Mesothelial cell of epicardium (in vitro differentiated cells): ENCODE measurements around the gene CNGA4. TPM values are rescaled to one million over a fixed set of nuclear protein-coding genes. Genes with fewer than 3 reads are reported as not detected.
"Not testable (repeated sequence)": the region's sequence is repeated elsewhere in the genome, so short reads cannot be mapped to it uniquely, and the experiment has no call there.

Experiments
- DNase-seq, 2 experiments: peaks; one replicate each; pipeline ENCODE4 v3.0.0; 2021; ENCODE audit warnings: low spot score in 2 of 2; ENCODE audit not compliant: unreplicated experiment in 2 of 2
- H3K27ac Mint-ChIP-seq: 2 replicates; pipeline ENCODE4 v1.8.0; 2021; ENCODE audit warnings: mixed read lengths
- H3K27me3 Mint-ChIP-seq: 2 replicates; pipeline ENCODE4 v1.8.0; 2021; ENCODE audit warnings: low read depth, mixed read lengths
- H3K36me3 Mint-ChIP-seq: 2 replicates; pipeline ENCODE4 v1.8.0; 2021; ENCODE audit warnings: mixed read lengths
- H3K4me1 Mint-ChIP-seq: 2 replicates; pipeline ENCODE4 v1.8.0; 2021; ENCODE audit warnings: mixed read lengths
- H3K4me3 Mint-ChIP-seq: 2 replicates; pipeline ENCODE4 v1.8.0; 2021; ENCODE audit warnings: mild to moderate bottlenecking, moderate library complexity, mixed read lengths
- H3K9me3 Mint-ChIP-seq: 2 replicates; pipeline ENCODE4 v1.8.0; 2021; ENCODE audit warnings: mixed read lengths
- total RNA-seq: library from RNA; stranded (reverse); gene quantifications from 3 replicates; pipeline ENCODE4 v1.2.1, GENCODE V29; 2021
- TF ChIP-seq, protein P1 (sequence below): fragments of 200-600 bp; sonication (generic); IDR thresholded peaks from one replicate; pipeline ENCODE4 v1.5.0; 2021; ENCODE audit warnings: antibody characterized with exemption; ENCODE audit not compliant: unreplicated experiment

CNGA4 gene
- total RNA-seq, 1 donor from 2014 or later, result 0.54 TPM

DNA sequence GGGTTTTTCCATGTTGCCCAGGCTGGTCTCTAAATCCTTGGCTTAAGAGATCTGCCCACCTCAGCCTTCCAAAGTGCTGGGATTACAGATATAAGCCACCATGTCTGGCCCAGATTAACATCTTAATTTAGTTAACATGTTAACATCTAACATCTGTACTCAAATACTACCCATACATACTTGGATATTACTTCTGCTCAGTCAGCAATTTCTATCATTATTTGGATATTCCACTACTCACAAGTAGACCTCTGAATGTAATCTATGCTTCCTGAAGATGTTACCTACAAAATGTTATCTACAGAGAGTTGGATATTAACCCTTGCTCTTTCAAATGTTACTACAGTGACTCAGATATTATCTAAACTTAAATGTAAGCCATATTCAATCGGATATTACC lies 24.8 kb downstream of the CNGA4 start:
- Mint-ChIP-seq H3K4me3 (no peak overlapping the region), H3K27me3 (peaks cover 8% of the 10 kb centered on the region)

DNA sequence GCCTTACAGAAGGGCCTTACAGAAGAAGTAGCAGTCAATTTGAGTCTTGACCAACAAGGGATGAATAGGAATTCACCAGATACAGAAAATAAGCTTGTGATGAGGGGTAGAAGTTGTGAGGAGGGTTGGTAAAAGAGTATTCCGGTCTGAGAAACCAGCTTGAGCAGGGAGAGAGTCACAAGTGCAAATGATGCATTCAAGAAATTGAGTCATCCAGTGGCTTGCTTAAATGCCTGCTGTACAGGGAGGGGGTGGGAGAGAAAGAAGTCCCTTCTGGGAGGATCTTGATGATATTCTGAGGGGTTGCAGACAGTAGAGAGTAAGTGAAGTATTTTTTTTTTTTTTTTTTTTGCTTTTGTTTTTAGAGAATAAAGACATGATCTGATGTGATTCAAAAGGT lies 29.9 kb downstream of the CNGA4 start:
- TF ChIP-seq, protein P1, sequence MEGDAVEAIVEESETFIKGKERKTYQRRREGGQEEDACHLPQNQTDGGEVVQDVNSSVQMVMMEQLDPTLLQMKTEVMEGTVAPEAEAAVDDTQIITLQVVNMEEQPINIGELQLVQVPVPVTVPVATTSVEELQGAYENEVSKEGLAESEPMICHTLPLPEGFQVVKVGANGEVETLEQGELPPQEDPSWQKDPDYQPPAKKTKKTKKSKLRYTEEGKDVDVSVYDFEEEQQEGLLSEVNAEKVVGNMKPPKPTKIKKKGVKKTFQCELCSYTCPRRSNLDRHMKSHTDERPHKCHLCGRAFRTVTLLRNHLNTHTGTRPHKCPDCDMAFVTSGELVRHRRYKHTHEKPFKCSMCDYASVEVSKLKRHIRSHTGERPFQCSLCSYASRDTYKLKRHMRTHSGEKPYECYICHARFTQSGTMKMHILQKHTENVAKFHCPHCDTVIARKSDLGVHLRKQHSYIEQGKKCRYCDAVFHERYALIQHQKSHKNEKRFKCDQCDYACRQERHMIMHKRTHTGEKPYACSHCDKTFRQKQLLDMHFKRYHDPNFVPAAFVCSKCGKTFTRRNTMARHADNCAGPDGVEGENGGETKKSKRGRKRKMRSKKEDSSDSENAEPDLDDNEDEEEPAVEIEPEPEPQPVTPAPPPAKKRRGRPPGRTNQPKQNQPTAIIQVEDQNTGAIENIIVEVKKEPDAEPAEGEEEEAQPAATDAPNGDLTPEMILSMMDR, result no peak
- DNase-seq, result no peak
- Mint-ChIP-seq H3K4me1 (peaks cover 5% of the 10 kb centered on the region), H3K27ac (no peak overlapping the region), H3K4me3 (no peak overlapping the region), H3K9me3 (no peaks in the 10 kb centered on the region), H3K36me3 (no peaks in the 10 kb centered on the region), H3K27me3 (no peaks in the 10 kb centered on the region)

More for the DNA sequence above, 24.8 kb downstream of the CNGA4 start:
- H3K27ac Mint-ChIP-seq, result no peak overlapping the region
- H3K4me1 Mint-ChIP-seq, result peaks cover 6% of the 10 kb centered on the region
- H3K36me3 Mint-ChIP-seq, result no peaks in the 10 kb centered on the region
- no peaks in the 10 kb centered on the region for H3K9me3 Mint-ChIP-seq
- DNase-seq, result no peak
- TF ChIP-seq, protein P1, result no peak

DNA sequence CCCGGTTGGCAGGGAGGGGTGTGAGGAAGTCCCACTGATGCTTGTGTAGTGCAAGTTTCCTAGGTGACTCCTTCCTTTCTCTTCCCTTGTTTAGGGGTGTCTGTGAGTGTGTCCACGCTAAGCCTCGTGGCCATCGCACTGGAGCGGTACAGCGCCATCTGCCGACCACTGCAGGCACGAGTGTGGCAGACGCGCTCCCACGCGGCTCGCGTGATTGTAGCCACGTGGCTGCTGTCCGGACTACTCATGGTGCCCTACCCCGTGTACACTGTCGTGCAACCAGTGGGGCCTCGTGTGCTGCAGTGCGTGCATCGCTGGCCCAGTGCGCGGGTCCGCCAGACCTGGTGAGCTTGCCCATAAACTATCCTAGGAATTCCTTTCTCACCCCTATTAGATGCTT lies 31.1 kb downstream of the CNGA4 start:
- Mint-ChIP-seq H3K27ac (no peak overlapping the region), H3K27me3 (no peaks in the 10 kb centered on the region), H3K4me1 (peaks cover 5% of the 10 kb centered on the region), H3K4me3 (no peak overlapping the region), H3K9me3 (no peaks in the 10 kb centered on the region), H3K36me3 (no peaks in the 10 kb centered on the region)
- DNase-seq, result no peak
- TF ChIP-seq, protein P1, result no peak

DNA sequence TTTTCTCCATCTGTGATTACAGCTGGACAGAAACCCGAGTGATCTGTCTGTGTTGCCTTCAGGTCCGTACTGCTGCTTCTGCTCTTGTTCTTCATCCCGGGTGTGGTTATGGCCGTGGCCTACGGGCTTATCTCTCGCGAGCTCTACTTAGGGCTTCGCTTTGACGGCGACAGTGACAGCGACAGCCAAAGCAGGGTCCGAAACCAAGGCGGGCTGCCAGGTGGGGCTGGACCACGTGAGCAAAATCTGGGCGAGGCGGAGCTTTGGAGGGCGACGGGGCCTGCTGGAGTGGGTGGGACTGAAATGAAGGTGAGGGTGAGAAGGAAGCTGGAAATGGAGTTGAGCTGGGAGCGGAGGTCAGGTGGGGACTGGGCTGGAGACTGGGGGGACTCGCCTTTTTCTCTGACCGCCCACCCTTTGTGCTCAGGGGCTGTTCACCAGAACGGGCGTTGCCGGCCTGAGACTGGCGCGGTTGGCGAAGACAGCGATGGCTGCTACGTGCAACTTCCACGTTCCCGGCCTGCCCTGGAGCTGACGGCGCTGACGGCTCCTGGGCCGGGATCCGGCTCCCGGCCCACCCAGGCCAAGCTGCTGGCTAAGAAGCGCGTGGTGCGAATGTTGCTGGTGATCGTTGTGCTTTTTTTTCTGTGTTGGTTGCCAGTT lies 31.8 kb downstream of the CNGA4 start:
- H3K4me3 Mint-ChIP-seq, result no peak overlapping the region
- no peak for DNase-seq
- peaks cover 5% of the 10 kb centered on the region for H3K4me1 Mint-ChIP-seq
- TF ChIP-seq, protein P1, result no peak
- H3K27me3 Mint-ChIP-seq, result no peaks in the 10 kb centered on the region
- no peak overlapping the region for H3K27ac Mint-ChIP-seq
- no peaks in the 10 kb centered on the region for H3K36me3 Mint-ChIP-seq
- H3K9me3 Mint-ChIP-seq, result peaks cover 4% of the 10 kb centered on the region

DNA sequence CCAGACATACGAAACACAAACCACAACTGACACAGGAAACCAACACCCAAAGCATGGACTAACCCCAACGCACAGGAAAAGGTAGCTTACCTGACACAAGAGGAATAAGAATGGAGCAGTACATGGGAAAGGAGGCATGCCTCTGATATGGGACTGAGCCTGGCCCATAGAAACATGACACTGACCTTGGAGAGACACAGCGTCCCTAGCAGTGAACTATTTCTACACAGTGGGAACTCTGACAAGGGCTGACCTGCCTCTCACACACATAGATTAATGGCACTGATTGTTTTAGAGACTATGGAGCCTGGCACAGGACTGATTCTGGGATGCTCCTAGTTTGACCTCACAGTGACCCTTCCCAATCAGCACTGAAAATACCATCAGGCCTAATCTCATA lies 32.7 kb downstream of the CNGA4 start:
- no peak overlapping the region for H3K27ac Mint-ChIP-seq
- H3K36me3 Mint-ChIP-seq, result no peaks in the 10 kb centered on the region
- no peaks in the 10 kb centered on the region for H3K27me3 Mint-ChIP-seq
- no peak for DNase-seq
- TF ChIP-seq, protein P1, result no peak
- peaks cover 13% of the 10 kb centered on the region for H3K9me3 Mint-ChIP-seq
- no peak overlapping the region for H3K4me3 Mint-ChIP-seq
- H3K4me1 Mint-ChIP-seq, result peaks cover 5% of the 10 kb centered on the region

DNA sequence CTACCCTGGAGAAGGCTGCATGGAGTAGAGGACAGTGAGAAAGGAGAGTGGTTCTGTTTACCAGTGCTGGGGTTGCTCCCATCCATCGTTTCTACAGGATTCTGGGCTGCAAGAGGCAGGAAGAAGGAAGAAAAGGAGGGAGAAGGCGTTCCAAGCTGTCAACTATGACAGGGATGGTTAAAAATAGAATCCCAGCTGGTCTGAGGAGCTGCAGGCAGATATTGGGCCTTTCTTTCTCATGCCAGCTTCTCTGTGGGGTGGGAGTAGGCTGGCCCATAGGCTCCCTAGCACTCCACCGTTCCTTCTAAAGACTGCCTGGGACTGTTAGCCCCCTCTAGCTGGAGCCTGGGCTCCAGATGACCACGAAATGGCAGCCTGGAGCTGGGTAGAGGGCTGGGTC lies 34.3 kb downstream of the CNGA4 start:
- H3K27me3 Mint-ChIP-seq, result no peaks in the 10 kb centered on the region
- no peak overlapping the region for H3K27ac Mint-ChIP-seq
- H3K36me3 Mint-ChIP-seq, result peaks cover 3% of the 10 kb centered on the region
- peaks cover 5% of the 10 kb centered on the region for H3K4me1 Mint-ChIP-seq
- TF ChIP-seq, protein P1, result no peak
- DNase-seq, result no peak
- peaks cover 20% of the 10 kb centered on the region for H3K9me3 Mint-ChIP-seq
- no peak overlapping the region for H3K4me3 Mint-ChIP-seq

DNA sequence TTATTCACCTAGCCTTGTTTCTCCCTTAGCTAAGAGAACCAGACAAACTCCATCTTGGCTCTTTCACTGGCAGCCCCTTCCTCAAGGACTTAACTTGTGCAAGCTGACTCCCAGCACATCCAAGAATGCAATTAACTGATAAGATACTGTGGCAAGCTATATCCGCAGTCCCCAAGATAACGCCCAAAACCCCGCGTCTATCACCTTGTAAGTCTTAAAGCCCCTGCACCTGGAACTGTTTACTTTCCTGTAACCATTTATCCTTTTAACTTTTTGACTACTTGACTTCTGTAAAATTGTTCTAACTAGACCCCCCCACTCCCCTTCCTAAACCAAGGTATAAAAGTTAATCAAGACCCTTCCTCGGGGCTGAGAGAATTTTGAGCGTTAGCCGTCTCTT lies 41.9 kb downstream of the CNGA4 start:
- H3K27ac Mint-ChIP-seq, H3K4me3 Mint-ChIP-seq, H3K27me3 Mint-ChIP-seq, H3K36me3 Mint-ChIP-seq, DNase-seq: not testable (repeated sequence)
- peaks cover 15% of the 10 kb centered on the region for H3K9me3 Mint-ChIP-seq
- H3K4me1 Mint-ChIP-seq, result peaks cover 21% of the 10 kb centered on the region
